ENCODE results near the gene DUSP22. TPM values are rescaled to one million over a fixed set of nuclear protein-coding genes. Genes with fewer than 3 reads are reported as not detected.

DUSP22 gene
- polyA plus RNA-seq, 1 of the 3 experiments (the other 2 are of a cell fraction): 6.8 TPM

DNA sequence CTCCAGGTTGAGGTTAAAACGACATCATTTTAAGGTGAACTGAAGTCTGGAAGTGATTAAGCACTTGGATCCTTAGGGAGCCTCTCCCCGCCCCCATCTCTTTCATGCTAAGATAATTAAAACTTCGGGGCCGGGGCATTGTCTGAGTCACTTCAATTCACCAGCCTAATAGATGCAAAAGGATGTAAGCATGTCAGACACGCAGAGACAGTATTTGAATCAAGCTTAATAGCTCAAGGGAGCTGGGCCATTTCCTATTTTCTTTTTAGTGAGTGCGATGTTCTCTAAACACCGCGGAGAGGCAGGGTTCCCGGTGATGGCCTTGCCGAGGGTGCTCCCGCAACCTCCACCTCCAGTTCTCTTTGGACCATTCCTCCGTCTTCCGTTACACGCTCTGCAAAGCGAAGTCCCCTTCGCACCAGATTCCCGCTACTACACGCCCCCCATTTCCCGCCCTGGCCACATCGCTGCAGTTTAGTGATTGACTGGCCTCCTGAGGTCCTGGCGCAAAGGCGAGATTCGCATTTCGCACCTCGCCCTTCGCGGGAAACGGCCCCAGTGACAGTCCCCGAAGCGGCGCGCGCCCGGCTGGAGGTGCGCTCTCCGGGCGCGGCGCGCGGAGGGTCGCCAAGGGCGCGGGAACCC, 98.7 kb downstream of the DUSP22 start:
- H2AFZ ChIP-seq (ENCODE audit: low read depth): no peak overlapping the region
- no peaks in the 10 kb centered on the region for H3K9me2 ChIP-seq
- no peaks in the 10 kb centered on the region for H3K36me3 ChIP-seq (replicated peaks in 1 of 2; ENCODE audit: control insufficient read depth in 1 of 2, insufficient read depth in 2 of 2, low read length in 1 of 2)
- CTCF ChIA-PET: interaction anchor here (0.5 kb wide), 1 partner anchor 77 kb away, joined by 3 read pairs; no protein-coding TSS in a partner anchor
- no peak for TF ChIP-seq RAD21 (IDR thresholded peaks at IDR 0.05; ENCODE audit: low read length)
- no peak for TF ChIP-seq FOXJ3 (CRISPR knock-in tag; IDR thresholded peaks at IDR 0.05)
- TF ChIP-seq, protein P1, sequence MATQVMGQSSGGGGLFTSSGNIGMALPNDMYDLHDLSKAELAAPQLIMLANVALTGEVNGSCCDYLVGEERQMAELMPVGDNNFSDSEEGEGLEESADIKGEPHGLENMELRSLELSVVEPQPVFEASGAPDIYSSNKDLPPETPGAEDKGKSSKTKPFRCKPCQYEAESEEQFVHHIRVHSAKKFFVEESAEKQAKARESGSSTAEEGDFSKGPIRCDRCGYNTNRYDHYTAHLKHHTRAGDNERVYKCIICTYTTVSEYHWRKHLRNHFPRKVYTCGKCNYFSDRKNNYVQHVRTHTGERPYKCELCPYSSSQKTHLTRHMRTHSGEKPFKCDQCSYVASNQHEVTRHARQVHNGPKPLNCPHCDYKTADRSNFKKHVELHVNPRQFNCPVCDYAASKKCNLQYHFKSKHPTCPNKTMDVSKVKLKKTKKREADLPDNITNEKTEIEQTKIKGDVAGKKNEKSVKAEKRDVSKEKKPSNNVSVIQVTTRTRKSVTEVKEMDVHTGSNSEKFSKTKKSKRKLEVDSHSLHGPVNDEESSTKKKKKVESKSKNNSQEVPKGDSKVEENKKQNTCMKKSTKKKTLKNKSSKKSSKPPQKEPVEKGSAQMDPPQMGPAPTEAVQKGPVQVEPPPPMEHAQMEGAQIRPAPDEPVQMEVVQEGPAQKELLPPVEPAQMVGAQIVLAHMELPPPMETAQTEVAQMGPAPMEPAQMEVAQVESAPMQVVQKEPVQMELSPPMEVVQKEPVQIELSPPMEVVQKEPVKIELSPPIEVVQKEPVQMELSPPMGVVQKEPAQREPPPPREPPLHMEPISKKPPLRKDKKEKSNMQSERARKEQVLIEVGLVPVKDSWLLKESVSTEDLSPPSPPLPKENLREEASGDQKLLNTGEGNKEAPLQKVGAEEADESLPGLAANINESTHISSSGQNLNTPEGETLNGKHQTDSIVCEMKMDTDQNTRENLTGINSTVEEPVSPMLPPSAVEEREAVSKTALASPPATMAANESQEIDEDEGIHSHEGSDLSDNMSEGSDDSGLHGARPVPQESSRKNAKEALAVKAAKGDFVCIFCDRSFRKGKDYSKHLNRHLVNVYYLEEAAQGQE (IDR thresholded peaks at IDR 0.05; ENCODE audit: low read depth, low read length): no peak
- no peak for TF ChIP-seq JUND (IDR thresholded peaks at IDR 0.05)
- no peak for TF ChIP-seq MXI1 (IDR thresholded peaks at IDR 0.05; ENCODE audit: low read depth, low read length)
- TF ChIP-seq NRF1 (IDR thresholded peaks at IDR 0.05; ENCODE audit: low read depth, low read length): no peak
- TF ChIP-seq MEF2A (IDR thresholded peaks at IDR 0.05; ENCODE audit: borderline replicate concordance, low read depth): no peak
- TF ChIP-seq, protein P2, sequence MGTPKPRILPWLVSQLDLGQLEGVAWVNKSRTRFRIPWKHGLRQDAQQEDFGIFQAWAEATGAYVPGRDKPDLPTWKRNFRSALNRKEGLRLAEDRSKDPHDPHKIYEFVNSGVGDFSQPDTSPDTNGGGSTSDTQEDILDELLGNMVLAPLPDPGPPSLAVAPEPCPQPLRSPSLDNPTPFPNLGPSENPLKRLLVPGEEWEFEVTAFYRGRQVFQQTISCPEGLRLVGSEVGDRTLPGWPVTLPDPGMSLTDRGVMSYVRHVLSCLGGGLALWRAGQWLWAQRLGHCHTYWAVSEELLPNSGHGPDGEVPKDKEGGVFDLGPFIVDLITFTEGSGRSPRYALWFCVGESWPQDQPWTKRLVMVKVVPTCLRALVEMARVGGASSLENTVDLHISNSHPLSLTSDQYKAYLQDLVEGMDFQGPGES (IDR thresholded peaks at IDR 0.05; ENCODE audit: low read depth, low read length): no peak
- no peak for TF ChIP-seq SMC3 (IDR thresholded peaks at IDR 0.05; ENCODE audit: low read depth, low read length)
- TF ChIP-seq, protein P3, sequence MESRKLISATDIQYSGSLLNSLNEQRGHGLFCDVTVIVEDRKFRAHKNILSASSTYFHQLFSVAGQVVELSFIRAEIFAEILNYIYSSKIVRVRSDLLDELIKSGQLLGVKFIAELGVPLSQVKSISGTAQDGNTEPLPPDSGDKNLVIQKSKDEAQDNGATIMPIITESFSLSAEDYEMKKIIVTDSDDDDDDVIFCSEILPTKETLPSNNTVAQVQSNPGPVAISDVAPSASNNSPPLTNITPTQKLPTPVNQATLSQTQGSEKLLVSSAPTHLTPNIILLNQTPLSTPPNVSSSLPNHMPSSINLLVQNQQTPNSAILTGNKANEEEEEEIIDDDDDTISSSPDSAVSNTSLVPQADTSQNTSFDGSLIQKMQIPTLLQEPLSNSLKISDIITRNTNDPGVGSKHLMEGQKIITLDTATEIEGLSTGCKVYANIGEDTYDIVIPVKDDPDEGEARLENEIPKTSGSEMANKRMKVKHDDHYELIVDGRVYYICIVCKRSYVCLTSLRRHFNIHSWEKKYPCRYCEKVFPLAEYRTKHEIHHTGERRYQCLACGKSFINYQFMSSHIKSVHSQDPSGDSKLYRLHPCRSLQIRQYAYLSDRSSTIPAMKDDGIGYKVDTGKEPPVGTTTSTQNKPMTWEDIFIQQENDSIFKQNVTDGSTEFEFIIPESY (IDR thresholded peaks at IDR 0.05; ENCODE audit: borderline replicate concordance, low read depth): no peak
- TF ChIP-seq RFX5 (IDR thresholded peaks at IDR 0.05; ENCODE audit: low read length): no peak
- TF ChIP-seq TCF12 (IDR thresholded peaks at IDR 0.05): no peak
- no peak for TF ChIP-seq EZH2phosphoT487 (IDR thresholded peaks at IDR 0.05; ENCODE audit: borderline replicate concordance, low read depth)
- TF ChIP-seq NFIC (IDR thresholded peaks at IDR 0.05; ENCODE audit: borderline replicate concordance): no peak
- TF ChIP-seq TEAD4 (IDR thresholded peaks at IDR 0.05; ENCODE audit: borderline replicate concordance, insufficient read depth): no peak
- no peak overlapping the region; a peak in 1 of 4 replicates for H3K4me3 ChIP-seq (ENCODE audit: low read depth in 2 of 2, low read length in 1 of 2)
- 14% methylated on average over 19 of the region's 44 CpGs for WGBS (ENCODE audit: low lambda C conversion rate)
- POLR2A ChIA-PET: no interaction called here
- no peak for DNase-seq
- no peak overlapping the region for H3K9ac ChIP-seq
- peaks cover 93% of the 10 kb centered on the region for H3K27me3 ChIP-seq (ENCODE audit: insufficient read depth)
- no peaks in the 10 kb centered on the region for H3K79me2 ChIP-seq (ENCODE audit: insufficient read depth)
- no peaks in the 10 kb centered on the region for H3K4me1 ChIP-seq (ENCODE audit: control insufficient read depth in 1 of 2, insufficient read depth in 2 of 2, low read depth in 1 of 2, low read length in 1 of 2)
- H3K4me2 ChIP-seq: no peak overlapping the region
- no peak overlapping the region for H3K27ac ChIP-seq (ENCODE audit: low read depth in 2 of 2, low read length in 1 of 2)
- H4K20me1 ChIP-seq (ENCODE audit: insufficient read depth): no peaks in the 10 kb centered on the region
- no peaks in the 10 kb centered on the region for H3K9me3 ChIP-seq
- no peaks in the 10 kb centered on the region for H3F3A ChIP-seq (replicated peaks; ENCODE audit: insufficient read depth)
